ENCODE results near the gene SLC4A1AP. TPM values are rescaled to one million over a fixed set of nuclear protein-coding genes. Genes with fewer than 3 reads are reported as not detected.

Gene SLC4A1AP
- total and polyA plus RNA-seq, 9 of the 15 experiments (the other 6 are each of a cell fraction or from before 2014, with no cell fraction given): 8.1 to 40.5 (median 35.3) TPM

DNA sequence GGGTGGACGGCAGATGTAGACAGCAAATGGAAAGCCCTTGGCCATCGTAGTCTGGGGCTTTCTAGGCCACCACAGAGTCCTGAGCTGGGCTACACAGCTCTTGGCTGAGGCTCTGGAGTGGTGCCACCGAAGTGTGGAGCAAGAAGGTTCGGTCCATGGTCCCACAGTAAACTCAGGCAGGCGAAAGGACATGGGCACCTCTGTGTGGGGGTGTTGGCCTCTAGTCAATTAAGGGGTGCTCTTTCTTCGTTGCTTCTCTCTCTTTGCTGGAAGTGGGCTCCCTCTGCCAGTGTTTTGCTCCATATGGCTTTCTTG lies 73.2 kb downstream of the SLC4A1AP start:
- WGBS (ENCODE audit: insufficient coverage, low coverage, missing lambda C conversion rate): 33% methylated on average over 6 of the region's 6 CpGs
- peaks cover 7 to 10% of the 10 kb centered on the region in 2 experiments; a peak in 3 of 5 replicates for H3K4me1 ChIP-seq (replicated peaks in 1 of 2; ENCODE audit: control insufficient read depth in 2 of 2, insufficient read depth in 2 of 2, low read length in 2 of 2)
- H3K9me1 ChIP-seq (ENCODE audit: control insufficient read depth, insufficient read depth, low read length): no peaks in the 10 kb centered on the region
- H2AFZ ChIP-seq (ENCODE audit: low read depth, low read length): no peak overlapping the region
- in situ Hi-C loops (cut with MboI) (no loop called here), intact Hi-C loops (cut with micrococcal nuclease) (no loop called here)
- H3K79me2 ChIP-seq (ENCODE audit: control insufficient read depth, insufficient read depth, low read length): no peaks in the 10 kb centered on the region
- H3K9ac ChIP-seq (ENCODE audit: insufficient read depth in 1 of 2, low read depth in 2 of 2, low read length in 2 of 2): 0 out of 4 replicates have a peak overlapping the region, but pooled peaks of 1 of the 2 experiments have one; percentile 8
- no peaks in the 10 kb centered on the region for H4K20me1 ChIP-seq (replicated peaks; ENCODE audit: control insufficient read depth, insufficient read depth, low read length)
- H3K4me2 ChIP-seq (ENCODE audit: insufficient read depth, low read length): no peak overlapping the region
- ATAC-seq (no peak), FAIRE-seq (no peak), DNase-seq (ENCODE audit: extremely low read depth in 1 of 4, low spot score in 3 of 4) (no peak)
- POLR2A ChIA-PET: interaction anchor here (0.6 to 1.2 kb wide), 2 partner anchors 16 to 29 kb away, joined by 4 read pairs; no protein-coding TSS in a partner anchor
- H3K9me3 ChIP-seq (replicated peaks; ENCODE audit: control insufficient read depth, insufficient read depth, low read depth, low read length): no peaks in the 10 kb centered on the region
- no peak overlapping the region for H3K27ac ChIP-seq (ENCODE audit: extremely low read depth, low read depth, low read length)
- no peaks in the 10 kb centered on the region for H3K36me3 ChIP-seq (ENCODE audit: control insufficient read depth, insufficient read depth, low read length)
- no peak overlapping the region for H3K4me3 ChIP-seq
- no TSS peak for BruUV-seq (replicated peaks)
- CTCF ChIA-PET (ENCODE audit: low intra/inter-chr PET ratio): no interaction called here
- peaks cover 5 to 25% of the 10 kb centered on the region in 2 experiments; a peak in 3 of 5 replicates for H3K27me3 ChIP-seq (ENCODE audit: control insufficient read depth in 2 of 2, insufficient read depth in 2 of 2, low read length in 2 of 2)
- TF ChIP-seq JUNB (CRISPR knock-in tag; conservative IDR thresholded peaks at IDR 0.05) (no peak), SMARCC2 (IDR thresholded peaks at IDR 0.05; ENCODE audit: low read depth) (no peak), NFIX (CRISPR knock-in tag; IDR thresholded peaks at IDR 0.05; ENCODE audit: low read depth) (no peak), PYGO2 (tag; IDR thresholded peaks at IDR 0.05) (no peak), POLR2G (IDR thresholded peaks at IDR 0.05; ENCODE audit: low read depth, low read length) (no peak), ZNF12 (CRISPR knock-in tag; IDR thresholded peaks at IDR 0.05) (no peak)
